MM.1S (cell line): Measurements from ENCODE around the gene SLC25A19.

Experiments
- DNase-seq: peaks from one replicate; pipeline ENCODE4 v3.0.0-alpha.2; 2015
- H2AFZ ChIP-seq: fragments of 300-600 bp; sonication (generic); 2 replicates; pipeline ENCODE4 v1.6.0; 2016; ENCODE audit warnings: antibody characterized with exemption, low read length
- H3F3A ChIP-seq: fragments of 300-600 bp; sonication (generic); 2 replicates; pipeline ENCODE4 v1.6.1; 2016; ENCODE audit warnings: mild to moderate bottlenecking, antibody characterized with exemption, low read length, moderate library complexity, mixed read lengths; ENCODE audit not compliant: insufficient read depth
- H3K27ac ChIP-seq: fragments of 300-600 bp; sonication (generic); 2 replicates; pipeline ENCODE4 v1.5.1; 2016; ENCODE audit warnings: mild to moderate bottlenecking, low read length
- H3K27me3 ChIP-seq: fragments of 300-600 bp; sonication (generic); replicated peaks from 2 replicates; pipeline ENCODE4 v1.6.0; 2016; ENCODE audit warnings: low read length; ENCODE audit not compliant: insufficient read depth
- H3K36me3 ChIP-seq: fragments of 300-600 bp; sonication (generic); replicated peaks from 2 replicates; pipeline ENCODE4 v1.6.1; 2016; ENCODE audit warnings: mild to moderate bottlenecking, low read length, mixed read lengths; ENCODE audit not compliant: insufficient read depth
- H3K4me1 ChIP-seq: fragments of 300-600 bp; sonication (generic); 2 replicates; pipeline ENCODE4 v1.6.1; 2016; ENCODE audit warnings: low read length, mixed read lengths
- H3K4me2 ChIP-seq: fragments of 300-600 bp; sonication (generic); 2 replicates; pipeline ENCODE4 v1.6.0; 2016; ENCODE audit warnings: low read depth, low read length
- H3K4me3 ChIP-seq: fragments of 300-600 bp; sonication (generic); 2 replicates; pipeline ENCODE4 v1.5.1; 2016; ENCODE audit warnings: low read length, mixed read lengths
- H3K79me2 ChIP-seq: fragments of 300-600 bp; sonication (generic); 2 replicates; pipeline ENCODE4 v1.6.1; 2016; ENCODE audit warnings: mixed run types, low read length, mixed read lengths
- H3K9ac ChIP-seq: fragments of 300-600 bp; sonication (generic); 2 replicates; pipeline ENCODE4 v1.6.1; 2016; ENCODE audit warnings: low read length, mixed read lengths
- H3K9me2 ChIP-seq: fragments of 300-600 bp; sonication (generic); replicated peaks from 2 replicates; pipeline ENCODE4 v1.6.1; 2016; ENCODE audit warnings: mild to moderate bottlenecking, low read length, mixed read lengths; ENCODE audit not compliant: insufficient read depth
- H3K9me3 ChIP-seq: fragments of 300-600 bp; sonication (generic); replicated peaks from 2 replicates; pipeline ENCODE4 v1.6.1; 2016; ENCODE audit warnings: mild to moderate bottlenecking, low read length, mixed read lengths; ENCODE audit not compliant: insufficient read depth
- H4K20me1 ChIP-seq: fragments of 300-600 bp; sonication (generic); 2 replicates; pipeline ENCODE4 v1.6.1; 2016; ENCODE audit warnings: mild to moderate bottlenecking, low read length, moderate library complexity, mixed read lengths; ENCODE audit not compliant: insufficient read depth
- EZH2 ChIP-seq: fragments of 300-600 bp; sonication (generic); optimal IDR thresholded peaks from 2 replicates; pipeline ENCODE3; 2017; ENCODE audit warnings: low read depth, mild to moderate bottlenecking, antibody characterized with exemption, low read length, mixed read lengths
- EZH2phosphoT487 ChIP-seq: fragments of 300-600 bp; sonication (generic); IDR thresholded peaks from 2 replicates; pipeline ENCODE4 v1.6.1; 2018; ENCODE audit warnings: antibody characterized with exemption, low read length
- TF ChIP-seq, protein P1 (sequence below): fragments of 300-600 bp; sonication (generic); IDR thresholded peaks from 2 replicates; pipeline ENCODE4 v1.5.1; 2016; ENCODE audit warnings: antibody characterized with exemption, low read length, mixed read lengths

The SLC25A19 gene

DNA sequence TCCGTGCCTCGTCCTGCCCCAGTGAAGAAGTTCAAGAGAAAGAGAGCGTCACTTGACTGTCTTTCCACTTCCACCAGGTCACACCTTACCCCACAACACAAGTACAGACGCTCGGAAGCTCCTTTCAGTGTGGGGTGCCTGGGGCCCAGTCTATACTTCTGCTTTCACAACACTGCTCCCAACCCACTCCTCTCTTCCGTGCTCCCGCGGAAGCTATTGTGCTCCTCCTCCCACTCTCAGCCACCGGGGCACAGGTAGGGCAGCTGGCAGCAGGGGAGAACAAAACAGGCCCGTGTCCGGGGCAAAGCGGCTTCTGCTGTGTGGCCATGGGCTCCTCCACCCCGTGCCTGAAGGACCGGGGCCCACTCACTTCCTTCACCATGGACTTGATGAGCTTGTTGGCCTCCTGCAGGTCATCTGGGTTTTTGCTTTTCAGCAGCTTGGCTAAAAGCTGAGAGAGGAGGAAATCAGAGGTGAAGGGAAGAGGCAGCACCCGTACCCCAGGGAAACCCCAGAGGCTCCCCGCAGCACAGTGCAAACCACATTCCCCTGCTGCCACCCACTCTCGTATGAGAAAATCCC, 46.7 kb downstream of the SLC25A19 start:
- Histone ChIP-seq H3K27me3 (no peaks in the 10 kb centered on the region), H3K4me3 (no peak overlapping the region), H3K27ac (no peak overlapping the region), H3K9me2 (no peaks in the 10 kb centered on the region), H4K20me1 (no peaks in the 10 kb centered on the region), H3K4me2 (no peak overlapping the region), H3K4me1 (no peaks in the 10 kb centered on the region), H3K79me2 (peaks cover 17% of the 10 kb centered on the region), H3K9me3 (no peaks in the 10 kb centered on the region), H3K9ac (no peak overlapping the region), H2AFZ (no peak overlapping the region), H3K36me3 (peaks cover 13% of the 10 kb centered on the region; the same call in 1 of the 2 replicates), H3F3A (0 out of 2 replicates have a peak, but pooled peaks cover 5% of the 10 kb centered on the region)
- TF ChIP-seq EZH2phosphoT487, result no peak
- TF ChIP-seq EZH2, result no peak
- TF ChIP-seq, protein P1, sequence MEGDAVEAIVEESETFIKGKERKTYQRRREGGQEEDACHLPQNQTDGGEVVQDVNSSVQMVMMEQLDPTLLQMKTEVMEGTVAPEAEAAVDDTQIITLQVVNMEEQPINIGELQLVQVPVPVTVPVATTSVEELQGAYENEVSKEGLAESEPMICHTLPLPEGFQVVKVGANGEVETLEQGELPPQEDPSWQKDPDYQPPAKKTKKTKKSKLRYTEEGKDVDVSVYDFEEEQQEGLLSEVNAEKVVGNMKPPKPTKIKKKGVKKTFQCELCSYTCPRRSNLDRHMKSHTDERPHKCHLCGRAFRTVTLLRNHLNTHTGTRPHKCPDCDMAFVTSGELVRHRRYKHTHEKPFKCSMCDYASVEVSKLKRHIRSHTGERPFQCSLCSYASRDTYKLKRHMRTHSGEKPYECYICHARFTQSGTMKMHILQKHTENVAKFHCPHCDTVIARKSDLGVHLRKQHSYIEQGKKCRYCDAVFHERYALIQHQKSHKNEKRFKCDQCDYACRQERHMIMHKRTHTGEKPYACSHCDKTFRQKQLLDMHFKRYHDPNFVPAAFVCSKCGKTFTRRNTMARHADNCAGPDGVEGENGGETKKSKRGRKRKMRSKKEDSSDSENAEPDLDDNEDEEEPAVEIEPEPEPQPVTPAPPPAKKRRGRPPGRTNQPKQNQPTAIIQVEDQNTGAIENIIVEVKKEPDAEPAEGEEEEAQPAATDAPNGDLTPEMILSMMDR, result no peak
- DNase-seq, result no peak

DNA sequence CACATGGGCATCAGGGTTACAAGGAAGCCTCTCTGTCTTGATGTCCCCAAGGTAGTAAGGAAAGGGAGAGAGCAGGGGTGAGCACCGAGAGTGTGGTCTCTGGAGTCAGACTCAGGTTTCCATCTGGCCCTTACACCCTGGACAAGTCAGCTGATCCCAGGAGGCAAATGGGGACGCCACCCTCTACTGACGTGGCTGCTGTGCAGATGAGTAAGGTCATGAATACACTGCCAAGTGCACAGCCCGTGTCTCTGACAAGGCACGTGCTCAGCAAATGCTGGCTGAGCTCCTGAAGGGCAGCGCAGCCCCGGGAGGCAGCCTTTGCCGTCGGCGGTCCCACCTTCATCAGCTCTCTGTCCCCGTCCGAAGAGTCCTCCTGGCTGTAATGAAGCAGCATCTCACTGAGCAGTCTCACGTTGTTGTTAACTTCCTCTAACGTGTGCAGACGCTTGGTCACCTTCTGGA, 47.2 kb downstream of the SLC25A19 start:
- DNase-seq, result no peak
- peaks cover 13% of the 10 kb centered on the region; the same call in 1 of the 2 replicates for H3K79me2 ChIP-seq
- no peaks in the 10 kb centered on the region for H3K9me3 ChIP-seq
- no peak overlapping the region for H2AFZ ChIP-seq
- no peaks in the 10 kb centered on the region for H3K27me3 ChIP-seq
- TF ChIP-seq EZH2, result no peak
- TF ChIP-seq, protein P1, result no peak
- TF ChIP-seq EZH2phosphoT487, result no peak
- H3K36me3 ChIP-seq, result peaks cover 13% of the 10 kb centered on the region; the same call in 1 of the 2 replicates
- H3K4me1 ChIP-seq, result no peaks in the 10 kb centered on the region
- H3K9me2 ChIP-seq, result no peaks in the 10 kb centered on the region
- 0 out of 2 replicates have a peak, but pooled peaks cover 5% of the 10 kb centered on the region for H3F3A ChIP-seq
- H3K4me2 ChIP-seq, result no peak overlapping the region
- no peaks in the 10 kb centered on the region for H4K20me1 ChIP-seq
- H3K4me3 ChIP-seq, result no peak overlapping the region
- H3K9ac ChIP-seq, result no peak overlapping the region
- no peak overlapping the region for H3K27ac ChIP-seq

DNA sequence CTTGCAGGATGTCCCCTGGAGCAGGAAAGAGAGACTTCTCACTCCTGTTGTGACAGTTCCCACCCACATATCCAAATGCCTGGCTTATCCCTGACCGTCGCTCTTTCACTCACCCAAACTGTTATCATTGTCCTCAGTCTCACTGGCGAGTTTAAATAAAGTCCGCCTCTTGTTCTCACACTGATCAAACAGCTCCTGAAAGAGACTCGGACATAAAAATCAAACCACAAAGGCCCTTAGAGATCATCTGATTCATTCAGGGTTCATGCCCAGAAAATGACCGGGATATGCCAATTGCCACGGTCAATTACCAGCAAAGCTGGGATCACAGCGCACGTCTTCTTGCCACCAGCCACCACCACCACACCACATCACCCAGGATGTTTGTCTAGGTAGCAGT, 47.7 kb downstream of the SLC25A19 start:
- Histone ChIP-seq H3K4me1 (no peaks in the 10 kb centered on the region), H3K9me3 (no peaks in the 10 kb centered on the region), H3K9me2 (no peaks in the 10 kb centered on the region), H3K4me2 (no peak overlapping the region), H3K79me2 (peaks cover 8% of the 10 kb centered on the region; the same call in 1 of the 2 replicates), H3F3A (0 out of 2 replicates have a peak, but pooled peaks cover 5% of the 10 kb centered on the region), H4K20me1 (no peaks in the 10 kb centered on the region), H3K27ac (no peak overlapping the region), H2AFZ (no peak overlapping the region), H3K36me3 (peaks cover 13% of the 10 kb centered on the region; the same call in 1 of the 2 replicates), H3K4me3 (no peak overlapping the region), H3K27me3 (no peaks in the 10 kb centered on the region), H3K9ac (no peak overlapping the region)
- DNase-seq, result no peak
- TF ChIP-seq EZH2phosphoT487, result no peak
- TF ChIP-seq EZH2, result no peak
- TF ChIP-seq, protein P1, result no peak
